CD8-positive, alpha-beta memory T cell (primary cell): ENCODE measurements around the gene C1orf74. TPM values are rescaled to one million over a fixed set of nuclear protein-coding genes. Genes with fewer than 3 reads are reported as not detected.
A peak's percentile ranks its signal among the peaks of the same experiment; 100 is the strongest.
"Not testable (repeated sequence)": the region's sequence is repeated elsewhere in the genome, so short reads cannot be mapped to it uniquely, and the experiment has no call there.

Experiments
- CTCF ChIA-PET: fragments of 350-600 bp; sonication (Branson Sonifier 250); formaldehyde crosslinking; loops from one replicate; lab custom pipeline; 2021; ENCODE audit warnings: antibody characterized with exemption; lab: Charles Lee
- POLR2A ChIA-PET: fragments of 350-600 bp; sonication (Branson Sonifier 250); formaldehyde crosslinking; loops from one replicate; lab custom pipeline; 2021; ENCODE audit warnings: antibody characterized with exemption; lab: Charles Lee
- DNase-seq, 5 donors: peaks; one replicate each; pipeline versions ENCODE4 v3.0.0 to v3.0.0-alpha.2; 2020 to 2022; ENCODE audit warnings: mixed read lengths in 1 of 5
- H3K27ac ChIP-seq: one replicate; pipeline ENCODE4 v1.7.0; 2013; ENCODE audit warnings: low read depth, mild to moderate bottlenecking, low read length, moderate library complexity
- H3K27me3 ChIP-seq: 2 replicates; pipeline ENCODE4 v1.7.0; 2013; ENCODE audit warnings: low read length, mild to moderate bottlenecking; ENCODE audit not compliant: insufficient read depth, poor library complexity, severe bottlenecking
- H3K36me3 ChIP-seq: 2 replicates; pipeline ENCODE4 v1.7.0; 2013; ENCODE audit warnings: mild to moderate bottlenecking, low read length, moderate library complexity; ENCODE audit not compliant: insufficient read depth
- H3K4me1 ChIP-seq: 2 replicates; pipeline ENCODE4 v1.7.0; 2013; ENCODE audit warnings: mild to moderate bottlenecking, low read length, moderate library complexity; ENCODE audit not compliant: insufficient read depth
- H3K4me3 ChIP-seq: 2 replicates; pipeline ENCODE4 v1.7.0; 2013; ENCODE audit warnings: mild to moderate bottlenecking, low read length
- H3K9me3 ChIP-seq: 2 replicates; pipeline ENCODE4 v1.7.0; 2013; ENCODE audit warnings: mild to moderate bottlenecking, low read length
- H3K27ac Mint-ChIP-seq, 8 donors: one replicate each; pipeline ENCODE4 v1.8.0; 2020 to 2021; ENCODE audit warnings: mixed read lengths in 8 of 8, mild to moderate bottlenecking in 6 of 8, inconsistent platforms in 3 of 8, moderate library complexity in 3 of 8
- H3K27me3 Mint-ChIP-seq, 2 donors: one replicate each; pipeline ENCODE4 v1.8.0; 2020 to 2021; ENCODE audit warnings: mixed read lengths in 2 of 2, mild to moderate bottlenecking in 1 of 2, moderate library complexity in 1 of 2
- H3K36me3 Mint-ChIP-seq, 3 donors: one replicate each; pipeline ENCODE4 v1.8.0; 2020 to 2021; ENCODE audit warnings: mixed read lengths in 3 of 3, inconsistent platforms in 1 of 3, mild to moderate bottlenecking in 1 of 3
- H3K4me1 Mint-ChIP-seq, 3 donors: one replicate each; pipeline ENCODE4 v1.8.0; 2020 to 2021; ENCODE audit warnings: mixed read lengths in 3 of 3, inconsistent platforms in 1 of 3, mild to moderate bottlenecking in 1 of 3
- H3K4me3 Mint-ChIP-seq, 7 donors: one replicate each; pipeline ENCODE4 v1.8.0; 2020 to 2021; ENCODE audit warnings: mixed read lengths in 7 of 7, mild to moderate bottlenecking in 6 of 7, moderate library complexity in 4 of 7, inconsistent platforms in 2 of 7
- H3K9me3 Mint-ChIP-seq, 5 donors: one replicate each; pipeline ENCODE4 v1.8.0; 2020 to 2022; ENCODE audit warnings: mixed read lengths in 5 of 5, mild to moderate bottlenecking in 3 of 5, moderate library complexity in 2 of 5, inconsistent platforms in 1 of 5
- polyA plus RNA-seq: library from polyadenylated mRNA; unstranded; fragments of 300-500 nt; fragmentation: Illumina TruSeq; gene quantifications from one replicate; pipeline ENCODE4 v1.2.3, GENCODE V29; 2021
- total RNA-seq, 2 experiments: library from RNA; stranded (reverse); gene quantifications; one replicate each; pipeline ENCODE4 v1.2.3, GENCODE V29; 2021

Gene C1orf74
- total and polyA plus RNA-seq, 3 experiments from 2014 or later, result 0.35 to 2.2 (median 2.2) TPM

DNA sequence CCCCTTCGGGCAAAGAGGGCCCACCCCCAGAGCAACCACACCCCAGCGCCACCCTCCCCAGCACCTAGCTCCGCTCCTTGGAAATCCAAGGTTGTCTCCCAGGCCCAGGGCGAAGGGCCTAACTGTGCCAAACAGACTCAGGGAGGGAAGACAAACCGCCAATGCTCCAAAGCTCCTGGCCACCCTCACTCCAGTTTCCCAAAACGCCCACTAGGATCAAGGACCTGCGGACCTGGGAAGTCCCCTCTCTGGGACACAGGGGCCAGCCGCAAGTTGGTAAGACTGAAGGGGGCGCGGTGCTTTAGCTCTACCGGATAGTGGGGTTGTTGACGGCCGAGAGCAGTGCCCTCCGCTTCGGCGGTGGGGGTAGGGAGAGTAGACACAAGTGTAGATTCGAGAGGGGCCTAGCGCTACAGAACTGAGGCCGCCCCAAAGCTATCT lies 21.0 kb upstream of the C1orf74 start:
- no peak for DNase-seq
- peak overlapping the region in 4 of 8 donors; percentile 29 to 95 (median 62) for H3K27ac Mint-ChIP-seq
- H3K4me1 Mint-ChIP-seq, result peaks cover 7 to 13% (median 8%) of the 10 kb centered on the region in 3 donors
- POLR2A ChIA-PET, result interaction anchor here (1.7 to 2.1 kb wide), 2 partner anchors 20 to 37 kb away, joined by 7 to 8 read pairs; partner anchors contain the start of gene C1orf74
- H3K9me3 Mint-ChIP-seq, result peaks cover 0 to 2% (median 0%) of the 10 kb centered on the region in 5 donors
- H3K4me3 Mint-ChIP-seq, result peak overlapping the region in 5 of 7 donors; percentile 85 to 98 (median 93)
- peaks cover 0 to 4% (median 3%) of the 10 kb centered on the region in 3 donors for H3K36me3 Mint-ChIP-seq
- no peaks in the 10 kb centered on the region for H3K9me3 ChIP-seq
- H3K4me3 ChIP-seq, result peak overlapping the region; percentile 42
- H3K27ac ChIP-seq, result no peak overlapping the region
- CTCF ChIA-PET, result interaction anchor here (0.8 to 5.7 kb wide), 5 partner anchors 18 to 57 kb away, joined by 3 to 43 read pairs (median 4); no protein-coding TSS in a partner anchor
- H3K27me3 Mint-ChIP-seq, result peaks cover 7 to 10% of the 10 kb centered on the region in 2 donors
- no peaks in the 10 kb centered on the region for H3K27me3 ChIP-seq
- H3K4me1 ChIP-seq, result peaks cover 9% of the 10 kb centered on the region
- H3K36me3 ChIP-seq, result no peaks in the 10 kb centered on the region

DNA sequence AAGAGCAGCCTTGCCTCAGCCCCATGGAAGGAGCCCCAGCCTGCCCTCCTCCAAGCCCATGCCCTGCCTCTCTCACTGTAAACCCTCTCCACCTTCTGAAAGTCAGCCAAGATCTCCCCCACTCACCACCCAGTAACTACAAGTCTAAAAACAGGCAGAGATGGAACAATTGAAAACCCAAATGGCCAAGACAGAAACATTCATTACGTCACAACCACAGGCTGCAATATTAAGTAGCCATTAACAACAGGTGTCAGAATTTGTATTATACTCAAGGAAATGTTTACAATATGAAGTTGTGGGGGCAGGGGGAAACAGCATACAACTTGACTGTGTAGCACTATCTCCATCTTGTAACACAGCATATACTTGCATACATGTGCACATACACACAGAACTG lies 19.2 kb upstream of the C1orf74 start:
- H3K36me3 Mint-ChIP-seq, result peaks cover 0 to 7% (median 3%) of the 10 kb centered on the region in 3 donors
- Histone ChIP-seq H3K9me3 (no peaks in the 10 kb centered on the region), H3K4me3 (no peak overlapping the region), H3K27me3 (no peaks in the 10 kb centered on the region), H3K36me3 (no peaks in the 10 kb centered on the region), H3K4me1 (peaks cover 9% of the 10 kb centered on the region), H3K27ac (no peak overlapping the region)
- peak overlapping the region in 1 of 7 donors; percentile 6 for H3K4me3 Mint-ChIP-seq
- ChIA-PET POLR2A (no interaction called here), CTCF (no interaction called here)
- no peak for DNase-seq
- peaks cover 10 to 11% of the 10 kb centered on the region in 2 donors for H3K27me3 Mint-ChIP-seq
- H3K4me1 Mint-ChIP-seq, result peaks cover 7 to 13% (median 8%) of the 10 kb centered on the region in 3 donors
- H3K27ac Mint-ChIP-seq, result no peak overlapping the region
- H3K9me3 Mint-ChIP-seq, result peaks cover 0 to 2% (median 0%) of the 10 kb centered on the region in 5 donors

DNA sequence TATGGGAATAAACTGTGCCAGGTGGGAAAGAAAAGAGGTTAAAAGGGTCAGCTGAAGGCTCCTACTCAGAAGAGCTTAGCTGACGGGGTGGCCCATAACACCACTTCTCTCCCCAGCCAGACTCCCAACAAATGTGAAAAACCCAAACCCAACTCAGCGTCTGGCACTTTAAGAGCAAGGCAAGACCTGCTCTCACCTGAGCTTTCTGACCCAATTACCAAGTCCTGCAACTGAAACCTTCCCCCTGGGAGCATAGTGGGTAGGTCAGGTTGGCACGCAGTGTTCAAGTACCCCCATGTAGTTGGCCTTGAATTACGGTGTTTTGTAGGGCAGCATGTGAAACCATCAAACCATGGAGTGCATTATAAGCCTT lies 18.4 kb upstream of the C1orf74 start:
- Mint-ChIP-seq H3K36me3 (peaks cover 3 to 7% (median 3%) of the 10 kb centered on the region in 3 donors), H3K27me3 (peaks cover 12 to 13% of the 10 kb centered on the region in 2 donors), H3K4me1 (peaks cover 7 to 13% (median 8%) of the 10 kb centered on the region in 3 donors), H3K4me3 (no peak overlapping the region), H3K9me3 (peaks cover 0 to 2% (median 0%) of the 10 kb centered on the region in 5 donors), H3K27ac (no peak overlapping the region)
- no peak overlapping the region for H3K27ac ChIP-seq
- DNase-seq, result no peak
- H3K36me3 ChIP-seq, result no peaks in the 10 kb centered on the region
- H3K27me3 ChIP-seq, result no peaks in the 10 kb centered on the region
- no peaks in the 10 kb centered on the region for H3K9me3 ChIP-seq
- no peak overlapping the region for H3K4me3 ChIP-seq
- CTCF ChIA-PET, result no interaction called here
- peaks cover 9% of the 10 kb centered on the region for H3K4me1 ChIP-seq
- POLR2A ChIA-PET, result no interaction called here

DNA sequence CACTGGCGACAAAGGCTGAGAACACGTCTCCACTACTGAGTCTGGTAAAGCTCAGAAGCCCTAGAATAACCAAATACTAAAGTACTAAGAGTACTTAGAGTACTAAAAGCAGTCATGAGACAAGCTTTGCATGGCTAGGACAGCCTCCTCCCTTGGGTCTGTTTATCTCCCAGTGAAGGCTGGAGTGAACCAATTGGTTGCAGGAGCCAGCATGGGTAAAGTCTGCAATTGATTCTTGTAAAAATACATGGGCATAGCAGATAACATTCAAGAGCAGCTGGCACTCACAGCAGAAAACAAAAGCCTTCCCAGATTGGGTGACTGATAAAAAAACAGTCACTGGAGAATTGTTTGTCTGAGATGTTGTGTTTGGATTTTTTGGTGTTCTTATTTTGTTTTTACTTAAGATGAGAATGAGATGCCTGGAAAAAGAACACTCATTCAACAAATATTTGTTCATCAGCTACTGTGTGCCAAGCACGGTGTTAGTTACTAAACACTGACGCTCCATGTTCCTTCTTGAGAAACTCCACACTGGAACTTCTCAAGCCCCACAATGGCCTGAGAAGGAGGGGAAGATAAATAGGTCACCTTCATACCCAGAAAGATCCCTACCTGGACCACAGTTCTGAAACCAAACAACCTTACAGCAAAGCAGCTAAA lies 17.9 kb upstream of the C1orf74 start:
- POLR2A ChIA-PET, result interaction anchor here (1.1 kb wide), 1 partner anchor 17 kb away, joined by 3 read pairs; the partner anchor contains the start of gene C1orf74
- Mint-ChIP-seq H3K27me3 (peaks cover 13 to 17% of the 10 kb centered on the region in 2 donors), H3K4me3 (no peak overlapping the region), H3K4me1 (peaks cover 7 to 13% (median 8%) of the 10 kb centered on the region in 3 donors), H3K9me3 (peaks cover 0 to 2% (median 0%) of the 10 kb centered on the region in 5 donors), H3K27ac (no peak overlapping the region), H3K36me3 (peaks cover 3 to 7% (median 6%) of the 10 kb centered on the region in 3 donors)
- H3K27ac ChIP-seq, result no peak overlapping the region
- no peaks in the 10 kb centered on the region for H3K36me3 ChIP-seq
- H3K4me3 ChIP-seq, result no peak overlapping the region
- peaks cover 9% of the 10 kb centered on the region for H3K4me1 ChIP-seq
- H3K27me3 ChIP-seq, result no peaks in the 10 kb centered on the region
- no peaks in the 10 kb centered on the region for H3K9me3 ChIP-seq
- CTCF ChIA-PET, result no interaction called here
- DNase-seq, result no peak

DNA sequence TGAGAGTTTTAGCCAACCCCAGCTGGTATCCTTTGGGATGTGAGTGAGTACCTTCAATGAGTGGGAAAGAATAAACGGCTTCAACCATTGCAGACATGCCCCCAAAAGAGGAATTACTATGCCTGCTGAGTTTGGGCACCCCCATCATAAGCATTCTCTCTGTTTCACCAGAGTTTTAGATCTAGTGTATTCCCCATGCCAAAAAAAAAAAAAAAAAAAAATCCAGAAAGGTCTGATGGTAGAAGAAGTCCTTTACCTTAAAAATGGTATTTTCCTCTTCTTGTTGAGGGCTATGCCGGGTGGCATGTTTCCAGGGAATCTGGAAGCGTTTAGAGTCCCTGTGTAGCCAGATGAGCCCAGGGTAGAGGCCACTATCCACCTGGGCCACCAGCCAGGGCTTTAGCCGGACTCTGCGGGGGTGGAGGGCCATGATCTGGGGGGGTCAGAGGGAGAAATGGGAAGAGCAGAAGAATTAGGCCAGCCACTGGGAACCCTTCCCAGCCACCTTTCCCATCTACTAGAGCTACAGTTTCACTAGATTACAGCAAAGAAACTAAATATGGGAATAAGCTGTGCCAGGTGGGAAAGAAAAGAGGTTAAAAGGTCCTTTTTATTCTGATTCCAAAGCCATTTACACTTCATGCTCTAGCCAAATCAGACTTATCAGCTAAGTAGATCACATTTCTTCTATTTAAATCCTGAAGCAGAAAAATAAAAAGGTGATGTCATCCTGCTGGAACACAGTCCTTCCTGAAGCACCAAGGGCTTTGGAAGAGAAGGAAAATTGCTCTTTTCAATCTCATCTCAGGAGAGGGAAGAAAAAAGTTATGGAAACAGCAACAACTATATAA lies 16.9 kb upstream of the C1orf74 start:
- H3K9me3 ChIP-seq, result no peaks in the 10 kb centered on the region
- no peak overlapping the region for H3K27ac ChIP-seq
- H3K27me3 Mint-ChIP-seq, result peaks cover 13 to 23% of the 10 kb centered on the region in 2 donors
- no peaks in the 10 kb centered on the region for H3K27me3 ChIP-seq
- ChIA-PET CTCF (no interaction called here), POLR2A (interaction anchor here (1.1 kb wide), 1 partner anchor 16 kb away, joined by 3 read pairs; the partner anchor contains the start of gene C1orf74)
- H3K36me3 Mint-ChIP-seq, result peaks cover 5 to 9% (median 6%) of the 10 kb centered on the region in 3 donors
- H3K27ac Mint-ChIP-seq, result no peak overlapping the region
- H3K4me1 Mint-ChIP-seq, result peaks cover 5 to 11% (median 6%) of the 10 kb centered on the region in 3 donors
- H3K4me3 ChIP-seq, result no peak overlapping the region
- no peaks in the 10 kb centered on the region for H3K36me3 ChIP-seq
- no peak for DNase-seq
- no peak overlapping the region for H3K4me3 Mint-ChIP-seq
- H3K9me3 Mint-ChIP-seq, result peaks cover 0 to 2% (median 0%) of the 10 kb centered on the region in 5 donors
- H3K4me1 ChIP-seq, result peaks cover 9% of the 10 kb centered on the region

DNA sequence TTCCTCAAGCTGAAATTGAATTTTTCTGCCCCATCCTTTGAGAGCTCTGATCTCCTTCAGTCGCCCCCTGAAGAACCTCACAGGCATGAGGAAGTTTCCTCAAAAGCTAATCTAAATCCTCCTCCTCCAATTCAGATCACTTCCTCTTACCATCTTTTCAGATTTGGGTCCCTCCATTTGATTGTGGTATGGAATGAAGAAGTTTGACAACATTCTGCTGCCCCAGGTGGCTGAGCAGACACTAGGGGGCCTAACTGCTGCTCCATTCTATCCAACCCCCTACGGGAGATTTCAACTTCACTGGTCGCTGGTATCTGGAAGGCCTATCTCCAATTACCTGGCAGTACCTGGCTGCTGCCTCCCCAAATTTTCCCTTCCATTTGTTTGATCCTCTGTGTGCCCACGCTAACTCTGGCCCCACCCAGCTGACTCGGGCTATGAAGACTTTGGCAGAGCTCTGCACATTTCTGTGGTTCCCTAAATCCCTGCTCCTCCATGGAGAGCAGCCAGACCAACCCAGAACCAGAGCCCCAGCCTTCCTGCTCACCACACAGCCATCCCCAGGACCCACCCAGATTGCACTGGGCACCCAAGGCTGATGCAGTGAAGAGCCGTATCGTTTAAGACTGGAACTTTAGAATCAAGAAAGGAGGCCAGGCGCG lies 13.8 kb upstream of the C1orf74 start:
- no peaks in the 10 kb centered on the region for H3K36me3 ChIP-seq
- Mint-ChIP-seq H3K4me3 (no peak overlapping the region), H3K27ac (no peak overlapping the region), H3K27me3 (peaks cover 31 to 36% of the 10 kb centered on the region in 2 donors), H3K36me3 (peaks cover 12 to 25% (median 14%) of the 10 kb centered on the region in 3 donors), H3K9me3 (peaks cover 0 to 2% (median 0%) of the 10 kb centered on the region in 5 donors), H3K4me1 (no peaks in the 10 kb centered on the region)
- ChIA-PET CTCF (interaction anchor here (0.9 to 1.5 kb wide), 3 partner anchors 22 to 32 kb away, joined by 3 to 4 read pairs (median 3); no protein-coding TSS in a partner anchor), POLR2A (no interaction called here)
- H3K27ac ChIP-seq, result no peak overlapping the region
- no peaks in the 10 kb centered on the region for H3K9me3 ChIP-seq
- no peak overlapping the region for H3K4me3 ChIP-seq
- no peaks in the 10 kb centered on the region for H3K27me3 ChIP-seq
- DNase-seq, result no peak
- no peaks in the 10 kb centered on the region for H3K4me1 ChIP-seq

DNA sequence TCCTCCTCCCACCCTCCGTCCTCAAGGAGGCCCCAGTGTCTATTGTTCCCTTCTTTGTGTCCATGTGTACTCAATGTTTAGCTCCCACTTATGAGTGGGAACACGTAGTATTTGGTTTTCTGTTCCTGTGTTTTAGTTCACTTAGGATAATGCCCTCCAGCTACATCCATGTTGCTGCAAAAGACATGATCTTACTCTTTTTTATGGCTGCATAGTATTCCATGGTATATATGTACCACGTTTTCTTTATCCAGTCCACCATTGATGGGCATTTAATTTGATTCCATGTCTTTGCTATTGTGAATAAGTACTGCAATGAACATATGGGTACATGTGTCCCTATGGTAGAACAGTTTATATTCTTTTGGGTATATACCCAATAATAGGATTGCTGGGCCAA lies 9.4 kb upstream of the C1orf74 start:
- DNase-seq, H3K9me3 Mint-ChIP-seq, H3K4me3 ChIP-seq, H3K27me3 ChIP-seq, H3K4me1 ChIP-seq, H3K4me3 Mint-ChIP-seq, H3K9me3 ChIP-seq, H3K27ac Mint-ChIP-seq, H3K4me1 Mint-ChIP-seq, H3K27ac ChIP-seq, POLR2A ChIA-PET, H3K36me3 ChIP-seq: not testable (repeated sequence)
- Mint-ChIP-seq H3K27me3 (peaks cover 28 to 29% of the 10 kb centered on the region in 2 donors), H3K36me3 (peaks cover 11 to 25% (median 25%) of the 10 kb centered on the region in 3 donors)
- CTCF ChIA-PET, result interaction anchor here (1.0 kb wide), 1 partner anchor 46 kb away, joined by 3 read pairs; no protein-coding TSS in a partner anchor
